Brain microvascular endothelial cell (primary cell): ENCODE results near the gene HOXA13.

Experiments
- DNase-seq: peaks from one replicate; pipeline ENCODE4 v3.0.0-alpha.2; 2020
- H3K27ac ChIP-seq: fragments of 250-450 bp; sonication (Bioruptor Pico); 2 replicates; pipeline ENCODE4 v1.5.1; 2020; ENCODE audit warnings: mild to moderate bottlenecking, moderate library complexity
- H3K27me3 ChIP-seq: fragments of 250-450 bp; sonication (Bioruptor Pico); replicated peaks from 2 replicates; pipeline ENCODE4 v1.5.1; 2020; ENCODE audit warnings: mild to moderate bottlenecking
- H3K36me3 ChIP-seq: fragments of 250-450 bp; sonication (Bioruptor Pico); replicated peaks from 2 replicates; pipeline ENCODE4 v1.5.1; 2020; ENCODE audit warnings: mild to moderate bottlenecking
- H3K4me3 ChIP-seq: 2 replicates; pipeline ENCODE4 v1.5.1; 2011; ENCODE audit warnings: low read depth, mild to moderate bottlenecking, control low read depth, low read length, moderate library complexity
- in situ Hi-C: cut with HindIII; loops from 2 replicates; pipeline ENCODE4 v1.10.0; 2017; ENCODE audit warnings: low sequenced_read_pairs, low pct_ligation_motif_present
- TF ChIP-seq, protein P1 (sequence below): IDR thresholded peaks from 2 replicates; pipeline ENCODE4 v1.5.1; 2011; ENCODE audit warnings: low read depth, mild to moderate bottlenecking, moderate library complexity, low read length, control low read depth, inconsistent platforms; ENCODE audit errors: missing control alignments

HOXA13 gene

DNA sequence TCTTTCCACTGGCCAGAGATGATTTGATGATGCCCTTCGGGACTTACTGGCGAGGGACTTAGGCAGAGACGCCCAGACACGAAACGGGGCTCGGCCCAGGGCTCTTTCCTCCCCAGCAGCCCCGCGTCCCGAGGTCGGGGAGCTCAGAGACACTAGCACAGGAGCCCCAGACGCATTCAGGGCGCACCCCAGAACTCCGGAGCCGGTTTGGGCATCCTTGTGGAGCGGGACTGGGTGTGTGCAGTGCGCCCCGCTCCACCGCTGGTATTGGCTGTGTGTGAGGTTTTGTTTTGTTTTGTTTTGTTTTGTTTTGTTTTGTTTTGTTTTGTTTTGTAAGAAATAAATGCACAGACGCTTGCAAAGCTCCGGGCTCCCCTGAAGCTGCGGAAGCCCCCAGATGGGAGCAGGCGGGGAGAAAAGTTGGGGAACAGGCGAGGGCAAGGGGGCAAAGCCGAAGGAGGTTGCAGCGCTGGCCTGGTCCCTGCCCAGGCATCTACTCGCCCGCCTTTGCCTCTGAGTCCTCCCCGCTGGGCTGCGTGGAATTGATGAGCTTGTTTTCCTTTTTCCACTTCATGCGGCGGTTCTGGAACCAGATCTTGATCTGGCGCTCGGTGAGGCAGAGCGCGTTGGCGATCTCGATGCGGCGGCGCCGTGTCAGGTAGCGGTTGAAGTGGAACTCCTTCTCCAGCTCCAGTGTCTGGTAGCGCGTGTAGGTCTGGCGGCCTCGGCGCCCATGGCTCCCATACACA lies 54.6 kb downstream of the HOXA13 start:
- Histone ChIP-seq H3K4me3 (no peak overlapping the region), H3K27ac (no peak overlapping the region), H3K36me3 (no peaks in the 10 kb centered on the region), H3K27me3 (peaks cover 94% of the 10 kb centered on the region)
- TF ChIP-seq, protein P1, sequence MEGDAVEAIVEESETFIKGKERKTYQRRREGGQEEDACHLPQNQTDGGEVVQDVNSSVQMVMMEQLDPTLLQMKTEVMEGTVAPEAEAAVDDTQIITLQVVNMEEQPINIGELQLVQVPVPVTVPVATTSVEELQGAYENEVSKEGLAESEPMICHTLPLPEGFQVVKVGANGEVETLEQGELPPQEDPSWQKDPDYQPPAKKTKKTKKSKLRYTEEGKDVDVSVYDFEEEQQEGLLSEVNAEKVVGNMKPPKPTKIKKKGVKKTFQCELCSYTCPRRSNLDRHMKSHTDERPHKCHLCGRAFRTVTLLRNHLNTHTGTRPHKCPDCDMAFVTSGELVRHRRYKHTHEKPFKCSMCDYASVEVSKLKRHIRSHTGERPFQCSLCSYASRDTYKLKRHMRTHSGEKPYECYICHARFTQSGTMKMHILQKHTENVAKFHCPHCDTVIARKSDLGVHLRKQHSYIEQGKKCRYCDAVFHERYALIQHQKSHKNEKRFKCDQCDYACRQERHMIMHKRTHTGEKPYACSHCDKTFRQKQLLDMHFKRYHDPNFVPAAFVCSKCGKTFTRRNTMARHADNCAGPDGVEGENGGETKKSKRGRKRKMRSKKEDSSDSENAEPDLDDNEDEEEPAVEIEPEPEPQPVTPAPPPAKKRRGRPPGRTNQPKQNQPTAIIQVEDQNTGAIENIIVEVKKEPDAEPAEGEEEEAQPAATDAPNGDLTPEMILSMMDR = no peak
- in situ Hi-C loops = no loop called here
- no peak for DNase-seq

DNA sequence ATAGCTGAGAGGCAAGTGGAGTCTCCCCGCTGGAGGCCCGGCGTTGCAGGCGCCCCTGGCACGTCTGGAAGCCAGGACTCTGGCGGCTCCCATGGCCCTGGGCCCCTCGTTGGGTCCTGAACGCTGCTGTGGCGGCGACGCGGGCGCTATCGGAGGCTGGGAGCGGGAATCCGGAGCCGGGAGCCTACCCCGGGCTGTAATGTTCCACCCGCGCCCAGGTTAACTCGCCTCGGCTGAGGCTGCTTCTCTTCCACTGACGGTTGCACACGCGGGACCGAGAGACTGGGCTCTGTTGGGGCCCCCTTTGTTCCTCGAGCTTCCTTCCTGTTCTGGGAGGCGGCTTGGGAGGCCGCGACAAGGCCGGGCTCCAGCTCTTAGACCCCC lies 55.1 kb downstream of the HOXA13 start:
- DNase-seq = no peak
- Histone ChIP-seq H3K27ac (no peak overlapping the region), H3K27me3 (peaks cover 96% of the 10 kb centered on the region), H3K4me3 (no peak overlapping the region), H3K36me3 (no peaks in the 10 kb centered on the region)
- in situ Hi-C loops = no loop called here
- TF ChIP-seq, protein P1 = no peak
